ENCODE measurements around the gene CAMK2B.

Gene CAMK2B

DNA sequence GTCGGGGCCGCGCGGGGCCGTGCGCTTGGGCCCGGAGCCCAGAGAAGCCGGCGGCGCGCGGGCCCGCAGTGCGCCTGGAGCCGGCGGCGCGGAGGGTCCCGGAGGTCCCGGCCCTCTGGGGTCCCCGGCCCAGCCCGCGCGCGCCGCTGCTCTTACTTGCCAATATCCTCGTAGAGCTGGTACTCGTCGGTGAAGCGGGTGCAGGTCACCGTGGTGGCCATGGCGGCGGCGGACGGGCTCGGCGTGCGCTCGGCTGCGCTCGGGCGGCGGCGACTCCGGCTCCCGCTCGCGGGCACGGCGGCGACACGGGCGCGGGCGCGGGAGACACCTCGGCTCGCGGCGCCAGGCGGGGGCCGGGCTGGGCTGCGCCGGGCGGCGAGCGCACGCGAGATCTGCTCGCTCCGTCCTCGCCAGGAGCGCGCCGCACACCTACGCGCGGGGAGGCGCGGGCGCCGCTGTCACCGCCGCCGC lies at the start of gene CAMK2B:
TSS of gene CAMK2B (minus strand) at position 394 of the 471 bp plus-strand sequence. CDS start at position 221, 173 bp downstream.
- no peak for DNase-seq (ENCODE audit: low spot score)

GRCh38 chr7:44374007-44374763 lies 48.8 kb upstream of the CAMK2B start:
- no peak for DNase-seq (ENCODE audit: low spot score)

GRCh38 chr7:44373418-44373740 lies 48.0 kb upstream of the CAMK2B start:
- no peak for DNase-seq (ENCODE audit: low spot score)

DNA sequence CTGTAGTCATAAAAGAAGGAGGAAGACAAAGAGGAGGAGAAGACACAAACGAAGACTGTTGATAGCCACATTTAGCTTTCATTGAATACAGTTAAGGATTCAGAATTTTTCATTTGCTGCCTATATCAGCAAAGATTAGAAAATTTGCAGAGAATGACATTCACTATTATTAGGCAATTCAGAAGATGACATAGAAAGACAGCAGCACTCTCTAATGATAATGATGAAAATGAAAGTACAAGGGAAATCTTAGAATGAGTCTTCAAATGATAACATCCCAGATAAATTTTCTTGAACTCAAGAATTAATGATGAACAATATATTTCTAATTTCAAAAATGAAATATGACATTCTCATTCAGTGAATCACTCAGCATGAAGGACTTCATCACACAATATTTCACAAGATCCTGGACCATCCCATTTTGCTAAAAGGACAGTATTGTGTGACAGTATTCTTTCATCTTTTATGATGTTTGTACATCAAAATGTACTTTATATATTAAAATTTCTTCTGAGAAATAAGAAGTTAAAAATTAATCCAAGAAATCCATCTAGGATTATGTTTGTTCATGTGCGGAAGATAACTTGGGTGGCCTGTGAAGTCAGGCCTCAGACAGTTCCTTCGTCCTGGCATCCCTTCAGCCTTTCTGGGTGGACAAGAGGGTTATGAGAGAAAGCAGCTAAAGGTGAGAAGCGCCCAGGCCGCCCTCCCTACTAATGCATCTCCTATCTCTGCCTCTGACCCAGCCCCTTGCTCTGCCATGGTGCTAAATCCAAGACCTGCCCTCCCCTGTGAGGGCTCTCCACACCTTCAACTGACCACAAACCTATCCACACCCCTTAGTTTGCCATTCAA lies 47.4 kb upstream of the CAMK2B start:
- no peak for DNase-seq (ENCODE audit: low spot score)

DNA sequence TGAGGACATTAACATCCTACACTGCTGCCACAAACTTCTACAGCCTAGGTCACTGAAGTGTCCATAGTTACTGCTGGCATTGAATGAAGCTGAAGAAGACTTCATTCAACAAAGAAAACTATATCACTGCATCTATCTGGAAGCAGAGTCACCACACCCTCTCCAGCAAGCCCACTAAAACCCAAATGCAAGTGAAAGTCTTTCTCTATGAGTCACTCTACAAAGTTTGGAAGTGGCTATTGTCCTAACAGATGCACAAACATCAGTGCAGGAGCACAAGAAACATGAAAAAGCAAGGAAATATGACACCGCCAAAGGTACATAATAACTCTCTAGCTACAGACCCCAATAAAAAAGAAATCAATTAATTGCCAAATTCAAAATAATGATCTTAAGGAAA lies 43.5 kb upstream of the CAMK2B start:
- no peak for DNase-seq (ENCODE audit: low spot score)

DNA sequence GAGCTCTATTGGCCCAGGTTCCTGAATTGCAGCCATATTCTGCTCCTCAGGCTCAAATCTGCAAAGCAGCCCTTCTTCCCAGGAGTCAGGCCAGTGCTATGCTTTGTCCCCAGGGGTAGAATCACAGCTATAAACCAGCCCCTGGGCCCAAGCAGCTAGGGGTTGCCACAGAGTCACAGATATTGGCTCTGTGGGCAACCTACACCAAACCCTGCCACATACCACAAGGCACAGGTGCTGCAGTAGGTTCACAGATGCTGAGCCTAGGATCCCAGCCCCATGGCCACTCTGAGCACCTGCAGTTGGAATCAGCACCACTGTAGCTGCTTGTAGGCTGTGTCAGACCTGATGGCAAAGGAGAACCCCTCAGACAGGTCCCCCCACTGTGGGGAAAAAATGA lies 43.1 kb upstream of the CAMK2B start:
- DNase-seq (ENCODE audit: low spot score), result no peak

DNA sequence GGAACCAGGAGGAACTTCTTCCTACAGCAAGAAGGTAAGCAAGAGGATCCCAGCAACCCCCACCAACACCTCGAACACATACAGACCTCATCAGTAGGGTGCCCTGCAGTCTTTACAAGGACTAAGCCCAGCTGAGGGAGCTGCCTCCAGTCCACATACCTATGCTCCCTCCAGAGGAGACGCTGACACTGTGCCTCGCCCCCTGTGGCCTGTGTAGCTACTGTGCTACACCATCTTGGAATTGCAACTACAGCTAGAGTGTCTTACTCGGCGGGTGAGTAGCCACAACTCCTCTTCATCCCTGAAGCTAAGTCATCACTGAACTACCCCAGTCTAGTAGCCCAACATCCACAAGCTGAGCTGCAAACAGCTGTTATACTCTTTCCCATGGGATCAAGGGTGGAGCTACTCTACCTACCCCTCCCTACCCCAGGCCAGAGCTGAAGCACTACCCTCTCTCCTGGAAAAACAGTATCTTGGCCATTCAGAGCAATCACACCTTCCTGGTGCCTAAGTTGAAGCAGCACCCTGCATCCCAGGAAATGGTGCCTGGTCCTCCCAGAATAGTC lies 42.2 kb upstream of the CAMK2B start:
- no peak for DNase-seq (ENCODE audit: low spot score)

- DNase-seq (ENCODE audit: low spot score), result no peak
These were observed 41.6 kb upstream of the CAMK2B start for GRCh38 chr7:44366986-44367385.

- no peak for DNase-seq (ENCODE audit: low spot score)
These were observed 28.3 kb upstream of the CAMK2B start for GRCh38 chr7:44353668-44354067.

GRCh38 chr7:44348851-44349781 lies 23.7 kb upstream of the CAMK2B start:
- no peak for DNase-seq (ENCODE audit: low spot score)

GRCh38 chr7:44348300-44348699 lies 22.9 kb upstream of the CAMK2B start:
- peak; percentile 79 for DNase-seq (ENCODE audit: low spot score)

DNA sequence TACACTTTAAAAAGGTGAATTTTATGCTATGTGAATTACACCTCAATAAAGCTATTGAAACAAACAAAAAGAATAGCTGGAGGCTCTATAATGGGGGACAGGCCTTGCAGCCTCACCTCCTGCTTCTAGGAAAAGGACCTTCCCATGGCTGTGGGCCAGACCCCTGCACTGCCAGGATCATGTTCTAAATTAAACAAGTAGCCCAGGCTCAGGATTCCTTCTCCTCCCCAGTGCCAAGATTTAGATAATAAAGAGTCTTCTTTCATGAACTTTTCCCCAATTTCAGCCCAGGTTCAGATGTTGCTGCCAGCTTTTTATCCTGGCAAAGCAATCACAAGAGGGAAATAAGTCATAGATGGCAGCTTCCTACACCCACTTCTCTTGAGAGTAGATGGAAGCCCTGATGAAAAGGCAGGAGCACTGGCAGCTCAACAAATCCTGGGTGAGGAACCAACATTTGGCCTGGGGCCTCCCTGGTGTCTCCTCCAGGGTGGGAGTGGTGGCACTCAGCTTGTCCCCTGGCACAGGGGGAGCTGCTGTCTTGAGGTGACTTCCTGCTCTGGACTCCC lies 22.2 kb upstream of the CAMK2B start:
- DNase-seq (ENCODE audit: low spot score), result no peak

DNA sequence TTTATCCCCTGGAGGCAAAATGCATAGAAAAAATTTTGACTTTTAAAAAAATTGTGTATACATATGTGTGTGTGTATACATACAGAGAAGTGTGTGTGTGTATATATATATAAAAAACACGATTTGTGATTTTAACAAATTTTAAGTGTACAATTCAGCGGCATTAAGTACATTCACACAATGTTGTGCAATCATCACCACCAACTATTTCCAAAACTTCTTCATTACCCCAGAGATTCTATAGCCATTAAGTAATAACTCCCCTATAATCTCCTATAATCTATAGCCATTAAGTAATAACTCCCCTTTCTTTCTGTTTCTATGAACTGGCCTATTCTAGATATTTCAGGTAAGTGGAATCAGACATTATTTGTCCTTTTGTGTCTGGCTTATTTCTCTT lies 20.7 kb upstream of the CAMK2B start:
- DNase-seq (ENCODE audit: low spot score), result no peak

- no peak for DNase-seq (ENCODE audit: low spot score)
These were observed 16.0 kb upstream of the CAMK2B start for GRCh38 chr7:44341401-44341800.

- DNase-seq (ENCODE audit: low spot score), result peak; percentile 81
These were observed 13.2 kb upstream of the CAMK2B start for GRCh38 chr7:44338600-44338999.

GRCh38 chr7:44336491-44336890 lies 11.1 kb upstream of the CAMK2B start:
- DNase-seq (ENCODE audit: low spot score), result no peak

DNA sequence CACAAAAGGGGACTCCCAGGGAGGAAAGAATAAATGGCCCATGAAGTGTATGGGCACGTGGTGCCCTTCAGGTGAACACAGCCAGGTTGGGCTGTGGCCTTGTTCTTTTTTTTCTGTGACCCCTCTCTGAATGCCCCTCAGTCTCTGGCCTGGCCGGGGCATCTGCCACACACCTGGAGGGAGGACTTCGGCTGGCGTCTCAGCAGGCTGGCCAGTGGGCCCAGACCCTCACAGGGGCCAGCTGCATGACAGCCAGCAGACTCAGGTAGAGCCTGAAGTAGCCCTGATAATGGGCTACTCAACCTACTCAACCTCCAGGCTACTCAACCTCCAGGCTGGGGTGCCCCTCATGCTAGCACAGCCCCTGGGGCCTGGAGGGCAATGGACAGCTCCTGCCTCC lies 9.8 kb upstream of the CAMK2B start:
- DNase-seq (ENCODE audit: low spot score), result no peak

GRCh38 chr7:44334734-44335097 lies 9.3 kb upstream of the CAMK2B start:
- no peak for DNase-seq (ENCODE audit: low spot score)

- no peak for DNase-seq (ENCODE audit: low spot score)
These were observed 8.7 kb upstream of the CAMK2B start for GRCh38 chr7:44333911-44334733.

- DNase-seq (ENCODE audit: low spot score), result no peak
These were observed 6.3 kb upstream of the CAMK2B start for GRCh38 chr7:44331682-44332081.

- DNase-seq (ENCODE audit: low spot score), result no peak
These were observed 4.9 kb upstream of the CAMK2B start for GRCh38 chr7:44330331-44330730.
